OCI-LY3 (cell line): Measurements from ENCODE around the gene BOD1L1.

Experiments
- EZH2phosphoT487 ChIP-seq: fragments of 200-600 bp; shearing (Covaris generic); IDR thresholded peaks from 2 replicates; pipeline ENCODE4 v1.6.1; 2018; ENCODE audit warnings: antibody characterized with exemption, mixed run types, low read depth
- TF ChIP-seq, protein P1 (sequence below): fragments of 200-600, 300-600 bp; sonication (generic); IDR thresholded peaks from 2 replicates; pipeline ENCODE4 v1.5.1; 2014; ENCODE audit warnings: antibody characterized with exemption, low read length, low read depth

- TF ChIP-seq, protein P1, sequence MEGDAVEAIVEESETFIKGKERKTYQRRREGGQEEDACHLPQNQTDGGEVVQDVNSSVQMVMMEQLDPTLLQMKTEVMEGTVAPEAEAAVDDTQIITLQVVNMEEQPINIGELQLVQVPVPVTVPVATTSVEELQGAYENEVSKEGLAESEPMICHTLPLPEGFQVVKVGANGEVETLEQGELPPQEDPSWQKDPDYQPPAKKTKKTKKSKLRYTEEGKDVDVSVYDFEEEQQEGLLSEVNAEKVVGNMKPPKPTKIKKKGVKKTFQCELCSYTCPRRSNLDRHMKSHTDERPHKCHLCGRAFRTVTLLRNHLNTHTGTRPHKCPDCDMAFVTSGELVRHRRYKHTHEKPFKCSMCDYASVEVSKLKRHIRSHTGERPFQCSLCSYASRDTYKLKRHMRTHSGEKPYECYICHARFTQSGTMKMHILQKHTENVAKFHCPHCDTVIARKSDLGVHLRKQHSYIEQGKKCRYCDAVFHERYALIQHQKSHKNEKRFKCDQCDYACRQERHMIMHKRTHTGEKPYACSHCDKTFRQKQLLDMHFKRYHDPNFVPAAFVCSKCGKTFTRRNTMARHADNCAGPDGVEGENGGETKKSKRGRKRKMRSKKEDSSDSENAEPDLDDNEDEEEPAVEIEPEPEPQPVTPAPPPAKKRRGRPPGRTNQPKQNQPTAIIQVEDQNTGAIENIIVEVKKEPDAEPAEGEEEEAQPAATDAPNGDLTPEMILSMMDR: no peak
- TF ChIP-seq EZH2phosphoT487: no peak
These were observed 90.3 kb downstream of the BOD1L1 start for GRCh38 chr4:13537011-13537831.
